Keratinocyte (primary cell): Measurements from ENCODE around the gene TRIM8.

Source experiments
- EZH2 ChIP-seq: IDR thresholded peaks from one replicate; pipeline ENCODE4 v1.6.1; 2012; ENCODE audit warnings: inconsistent platforms, mild to moderate bottlenecking, low read length, moderate library complexity
- TF ChIP-seq, protein P1 (sequence below), 3 experiments: IDR thresholded peaks in 1 of 3; conservative IDR thresholded peaks in 1 of 3; optimal IDR thresholded peaks in 1 of 3; 2 replicates in 2 of 3; 3 replicates in 1 of 3; pipeline versions ENCODE3 to v1.5.1; 2011; ENCODE audit warnings: low read length in 3 of 3, mild to moderate bottlenecking in 3 of 3, moderate library complexity in 2 of 3, control low read depth in 1 of 3, inconsistent platforms in 1 of 3; ENCODE audit not compliant: insufficient read depth in 2 of 3; ENCODE audit errors: extremely low read depth in 1 of 3

DNA sequence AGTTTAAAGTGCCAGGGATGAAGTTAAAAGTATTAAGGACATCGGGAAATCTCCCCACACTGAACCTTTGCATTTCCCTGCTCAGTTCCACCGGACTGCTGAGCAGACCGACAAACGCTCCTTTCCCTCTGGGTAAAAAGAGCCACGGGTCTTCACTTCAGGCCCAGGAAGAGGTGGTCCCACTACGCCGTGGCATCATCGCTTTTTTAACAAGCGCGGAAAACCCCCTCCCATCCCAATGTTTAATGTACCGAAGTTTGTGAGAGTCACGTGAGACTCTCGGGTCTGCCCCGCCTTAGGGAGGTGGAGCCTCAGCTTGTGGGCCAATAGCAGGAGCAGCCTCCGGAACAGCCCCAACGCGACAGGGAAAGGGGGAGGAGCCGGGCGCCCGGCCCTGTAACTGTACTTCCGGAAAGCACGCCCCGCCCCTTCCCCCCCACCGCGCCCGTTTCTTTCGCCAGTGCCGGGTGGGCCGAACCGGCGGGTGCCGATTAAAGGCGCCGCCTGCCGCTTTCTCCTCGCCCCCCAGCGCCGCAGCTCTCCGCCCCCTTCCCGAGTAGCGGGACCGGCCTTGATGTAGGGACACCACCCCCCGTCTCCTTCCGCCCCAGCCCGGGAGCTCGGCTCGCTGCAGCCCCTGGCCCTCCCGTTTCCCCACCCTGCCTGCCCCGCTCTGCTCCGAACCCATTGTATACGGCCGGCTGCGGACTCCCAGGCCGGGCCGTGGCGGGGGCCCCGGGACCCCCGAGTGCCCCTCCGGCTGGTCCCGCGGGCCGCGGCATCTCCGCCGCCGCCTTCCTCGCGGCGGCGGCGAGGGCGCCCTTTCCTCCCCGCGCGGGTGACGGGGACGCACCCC, 2.2 kb upstream of the TRIM8 start:
- TF ChIP-seq, protein P1, sequence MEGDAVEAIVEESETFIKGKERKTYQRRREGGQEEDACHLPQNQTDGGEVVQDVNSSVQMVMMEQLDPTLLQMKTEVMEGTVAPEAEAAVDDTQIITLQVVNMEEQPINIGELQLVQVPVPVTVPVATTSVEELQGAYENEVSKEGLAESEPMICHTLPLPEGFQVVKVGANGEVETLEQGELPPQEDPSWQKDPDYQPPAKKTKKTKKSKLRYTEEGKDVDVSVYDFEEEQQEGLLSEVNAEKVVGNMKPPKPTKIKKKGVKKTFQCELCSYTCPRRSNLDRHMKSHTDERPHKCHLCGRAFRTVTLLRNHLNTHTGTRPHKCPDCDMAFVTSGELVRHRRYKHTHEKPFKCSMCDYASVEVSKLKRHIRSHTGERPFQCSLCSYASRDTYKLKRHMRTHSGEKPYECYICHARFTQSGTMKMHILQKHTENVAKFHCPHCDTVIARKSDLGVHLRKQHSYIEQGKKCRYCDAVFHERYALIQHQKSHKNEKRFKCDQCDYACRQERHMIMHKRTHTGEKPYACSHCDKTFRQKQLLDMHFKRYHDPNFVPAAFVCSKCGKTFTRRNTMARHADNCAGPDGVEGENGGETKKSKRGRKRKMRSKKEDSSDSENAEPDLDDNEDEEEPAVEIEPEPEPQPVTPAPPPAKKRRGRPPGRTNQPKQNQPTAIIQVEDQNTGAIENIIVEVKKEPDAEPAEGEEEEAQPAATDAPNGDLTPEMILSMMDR (optimal IDR thresholded peaks at IDR 0.05 in 1 of 3, IDR thresholded peaks at IDR 0.05 in 1 of 3, conservative IDR thresholded peaks at IDR 0.05 in 1 of 3; ENCODE audit: extremely low read depth in 1 of 3, insufficient read depth in 2 of 3, low read length in 3 of 3): no peak
- no peak for TF ChIP-seq EZH2
